GM18951 (cell line): ENCODE results near the gene EDN3.

Experiments used
- POLR2A ChIP-seq: IDR thresholded peaks from 4 replicates; pipeline ENCODE4 v1.6.1; 2011; ENCODE audit warnings: mild to moderate bottlenecking; ENCODE audit not compliant: insufficient read length, insufficient read depth; ENCODE audit errors: extremely low read depth
- in situ Hi-C: fragments of 300-500 bp; cut with MboI; formaldehyde crosslinking; loops from one replicate; pipeline ENCODE4 v1.12.0; 2022; ENCODE audit warnings: low sequenced_read_pairs, mixed read lengths, inconsistent platforms; ENCODE audit not compliant: unreplicated experiment

EDN3 gene

DNA sequence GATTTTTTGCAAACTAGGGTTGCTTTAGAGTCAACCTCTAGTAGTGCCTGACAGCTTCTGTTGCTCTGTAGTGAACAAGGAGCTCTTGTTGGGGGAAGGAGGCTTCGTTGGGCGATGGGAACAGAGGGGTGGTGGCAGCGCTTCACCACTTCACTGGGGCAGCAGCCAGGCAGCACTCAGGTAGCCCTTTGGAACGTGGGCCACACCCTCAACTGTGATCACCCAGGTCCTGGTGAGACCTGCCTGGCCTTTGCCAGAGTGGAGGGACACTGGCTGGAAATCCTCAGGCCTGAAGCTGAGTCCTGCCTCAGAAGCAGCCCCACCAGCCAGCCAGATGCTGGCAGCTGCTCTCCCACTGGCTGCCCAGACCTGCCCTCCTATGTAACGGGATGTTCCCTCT is 10.4 kb upstream of the EDN3 start:
- no peak for TF ChIP-seq POLR2A
- in situ Hi-C loops: no loop called here

DNA sequence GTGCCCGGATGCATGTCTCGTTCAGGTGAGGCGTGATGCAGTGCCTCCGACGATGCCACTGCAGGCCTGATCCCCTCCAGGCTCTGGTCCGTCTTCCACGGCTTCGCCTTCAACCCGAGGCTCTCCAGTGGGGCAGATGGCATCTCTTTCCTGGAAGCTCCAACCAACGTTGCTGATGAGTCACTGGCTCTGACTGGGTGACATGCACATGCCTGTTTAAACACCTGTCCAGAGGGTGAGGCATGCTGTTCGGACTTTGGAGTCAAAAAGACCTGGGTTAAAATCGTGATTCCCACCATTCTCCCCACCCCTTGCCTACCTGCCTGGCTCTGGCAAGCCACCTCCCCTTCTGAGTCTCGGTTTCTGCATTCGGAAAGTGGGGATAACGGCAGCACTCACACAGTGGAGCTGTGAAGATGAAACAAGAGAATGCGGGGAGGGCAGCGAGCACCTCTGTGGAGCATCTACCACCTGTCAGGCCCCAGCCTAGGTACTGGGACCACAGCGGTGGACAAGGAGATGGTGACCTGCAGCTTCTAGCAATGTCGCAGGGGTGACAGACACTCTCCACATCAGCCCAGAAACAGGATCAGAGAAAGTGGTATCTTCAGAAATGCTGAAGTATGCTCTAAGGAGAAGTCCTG is 8.5 kb upstream of the EDN3 start:
- in situ Hi-C loops: no loop called here
- no peak for TF ChIP-seq POLR2A

DNA sequence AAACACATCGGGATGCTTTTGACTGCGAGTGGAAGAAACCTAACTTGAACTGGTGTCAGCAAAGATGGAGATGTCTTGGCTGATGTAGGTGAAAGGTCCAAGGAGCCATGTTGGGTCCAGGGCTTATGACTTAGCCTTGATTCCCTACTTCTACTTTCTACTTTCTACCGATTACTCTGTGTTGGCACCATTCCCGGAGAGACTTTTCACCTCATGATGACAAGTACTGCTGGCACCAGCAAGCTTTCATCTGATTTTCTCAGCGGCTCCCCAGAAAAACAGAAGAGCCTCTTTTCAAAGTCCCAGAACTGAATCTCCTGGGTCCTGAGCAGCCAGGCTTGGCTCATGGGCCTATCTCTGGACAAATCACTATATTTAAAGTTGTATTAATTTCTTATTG is 4.9 kb upstream of the EDN3 start:
- no peak for TF ChIP-seq POLR2A
- in situ Hi-C loops: no loop called here

DNA sequence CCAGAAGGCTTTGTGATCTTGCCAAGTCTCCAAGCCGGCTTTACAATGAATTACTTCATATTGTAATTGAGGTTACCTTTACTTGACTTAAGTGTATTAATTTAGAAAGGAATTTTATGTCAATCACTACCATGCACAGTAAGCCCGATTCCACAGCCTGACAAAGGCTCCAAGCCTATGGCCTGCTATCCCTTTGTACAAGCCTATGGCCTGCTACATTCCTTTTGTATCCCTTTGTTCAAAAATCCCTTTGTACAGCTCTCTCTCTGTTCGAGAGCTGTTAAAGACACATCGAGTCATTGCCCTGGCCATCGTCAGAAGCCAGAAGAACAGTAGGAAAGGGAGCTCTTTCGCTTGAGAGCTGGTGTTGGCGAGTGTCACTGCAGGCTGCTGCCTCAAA is 2.7 kb upstream of the EDN3 start:
- no peak for TF ChIP-seq POLR2A
- in situ Hi-C loops: no loop called here

DNA sequence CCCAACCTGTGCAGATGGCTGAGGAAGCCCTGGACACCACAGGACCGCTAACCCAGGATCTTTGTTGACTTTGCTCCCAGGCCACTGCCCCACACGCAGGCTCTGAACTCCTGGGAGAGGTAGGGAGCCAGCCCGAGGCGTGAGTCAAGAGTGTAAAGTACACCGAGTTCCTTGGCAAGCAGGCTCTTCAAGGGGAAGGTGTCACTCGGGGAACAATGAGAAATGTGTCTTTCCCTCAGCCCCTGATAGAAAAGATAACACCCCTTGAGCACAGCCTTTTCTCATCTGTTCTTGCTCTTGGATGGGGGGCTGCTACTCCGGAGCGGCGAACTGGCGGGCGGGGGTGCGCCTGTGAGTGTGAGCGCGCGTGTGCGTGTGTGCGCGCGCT is 472 bp upstream of the EDN3 start:
- TF ChIP-seq POLR2A: no peak
- in situ Hi-C loops: no loop called here

DNA sequence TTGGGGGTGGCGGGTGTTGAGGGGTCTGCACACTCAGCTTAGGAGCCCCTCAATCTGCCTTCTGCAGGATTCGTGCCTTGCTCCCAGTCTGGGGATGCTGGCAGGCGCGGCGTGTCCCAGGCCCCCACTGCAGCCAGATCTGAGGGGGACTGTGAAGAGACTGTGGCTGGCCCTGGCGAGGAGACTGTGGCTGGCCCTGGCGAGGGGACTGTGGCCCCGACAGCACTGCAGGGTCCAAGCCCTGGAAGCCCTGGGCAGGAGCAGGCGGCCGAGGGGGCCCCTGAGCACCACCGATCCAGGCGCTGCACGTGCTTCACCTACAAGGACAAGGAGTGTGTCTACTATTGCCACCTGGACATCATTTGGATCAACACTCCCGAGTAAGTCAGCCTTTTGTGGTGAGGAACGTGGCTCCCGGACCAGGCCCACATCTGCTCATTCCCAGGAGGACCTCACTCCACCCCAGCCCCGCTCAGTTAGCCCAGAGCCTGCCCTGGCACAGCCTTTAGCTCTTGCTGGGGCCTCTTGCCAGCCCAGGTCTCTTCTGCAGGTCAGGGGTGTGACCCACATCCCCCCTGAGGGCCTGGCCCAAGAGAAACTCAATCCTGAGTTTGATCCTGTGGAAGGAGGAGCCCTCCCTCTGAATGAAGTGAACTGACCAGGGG is 1.1 kb downstream of the EDN3 start:
- in situ Hi-C loops: no loop called here
- TF ChIP-seq POLR2A: no peak

DNA sequence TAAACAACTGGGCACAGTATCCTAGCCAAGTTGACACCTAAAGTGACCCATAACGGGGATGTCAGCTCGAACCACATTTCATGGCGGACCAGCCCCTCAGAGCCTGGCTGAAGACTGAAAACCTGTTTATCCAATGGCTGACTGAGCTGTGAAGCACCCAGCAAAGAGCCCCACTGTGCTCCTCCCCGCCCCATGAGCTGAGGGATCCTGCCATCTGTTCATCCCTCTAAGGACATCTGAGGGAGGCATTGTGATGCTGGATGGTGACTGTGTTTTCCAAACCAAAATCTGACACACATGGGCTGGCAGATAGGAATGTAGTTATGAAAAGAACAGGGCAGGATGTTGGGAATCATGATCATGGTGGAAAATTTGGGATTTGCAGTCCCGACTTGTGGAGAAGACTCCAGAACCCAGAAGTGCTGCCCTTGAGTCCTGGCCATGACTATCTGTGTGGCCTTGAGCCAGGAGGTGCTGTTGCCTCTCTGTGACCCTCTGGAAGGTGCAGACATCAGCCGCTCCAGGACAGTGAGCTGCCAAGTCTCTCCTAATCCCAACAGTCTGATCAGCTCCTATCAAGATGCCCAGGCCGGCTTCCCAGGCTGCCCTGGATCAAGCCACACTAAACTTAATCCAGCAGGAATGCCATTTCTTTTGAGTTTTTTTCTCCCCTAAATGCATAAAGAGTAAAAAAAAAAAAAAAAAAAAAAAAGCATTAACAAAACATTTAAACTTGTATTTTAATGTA is 5.7 kb downstream of the EDN3 start:
- TF ChIP-seq POLR2A: no peak
- in situ Hi-C loops: no loop called here

DNA sequence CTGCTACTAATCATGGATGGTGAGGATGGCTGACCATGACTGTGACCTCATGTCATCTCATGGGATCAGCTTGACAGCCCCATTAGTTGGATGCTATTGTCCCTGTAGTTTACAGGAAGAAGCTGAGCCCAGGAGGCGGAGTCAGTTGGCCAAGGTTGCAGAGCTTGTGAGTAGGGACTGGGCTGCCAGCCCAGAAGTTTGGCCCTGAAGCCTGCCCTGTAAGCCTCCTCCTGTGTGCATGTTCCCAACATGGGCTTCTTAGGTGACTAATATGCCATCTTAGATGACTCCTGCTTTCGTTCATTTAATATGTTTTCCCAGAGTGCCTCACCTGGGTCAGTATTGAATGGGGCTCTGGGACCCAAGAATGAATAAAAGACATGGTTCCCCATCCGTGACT is 6.9 kb downstream of the EDN3 start:
- no peak for TF ChIP-seq POLR2A
- in situ Hi-C loops: no loop called here

DNA sequence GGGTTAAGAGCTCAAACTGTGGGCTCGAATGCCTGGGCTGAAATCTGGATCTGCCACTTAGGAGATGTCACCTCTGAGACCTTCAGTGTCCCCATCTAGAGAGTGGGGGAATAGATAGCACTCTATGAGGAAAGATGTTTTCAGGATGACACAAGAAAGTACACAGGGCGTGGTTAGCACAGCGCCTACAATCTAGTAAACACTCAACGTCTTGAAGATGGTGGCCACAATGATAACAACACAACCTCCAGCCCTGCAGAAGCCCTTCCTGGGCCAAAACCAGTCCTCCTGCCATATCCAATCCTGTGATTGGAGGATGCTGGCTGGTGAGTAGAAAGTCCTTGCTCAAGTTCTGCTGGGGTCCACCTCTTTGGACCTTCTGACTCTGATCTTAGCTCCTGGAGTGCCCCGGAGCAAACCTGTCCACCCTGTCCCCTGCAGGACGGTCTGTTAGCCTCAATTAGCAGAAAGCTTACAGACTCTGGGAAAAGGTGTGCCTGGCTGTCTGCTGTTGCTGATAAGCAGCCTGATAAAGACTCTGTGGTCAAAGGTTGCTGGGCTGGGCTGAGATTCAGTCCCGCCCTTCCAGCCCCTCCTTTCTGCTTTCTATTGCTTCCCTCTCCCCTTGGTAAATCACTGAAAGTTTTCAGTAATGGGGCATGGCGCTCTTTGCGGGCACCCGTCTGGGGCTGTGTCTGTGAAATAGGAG is 8.2 kb downstream of the EDN3 start:
- in situ Hi-C loops: no loop called here

DNA sequence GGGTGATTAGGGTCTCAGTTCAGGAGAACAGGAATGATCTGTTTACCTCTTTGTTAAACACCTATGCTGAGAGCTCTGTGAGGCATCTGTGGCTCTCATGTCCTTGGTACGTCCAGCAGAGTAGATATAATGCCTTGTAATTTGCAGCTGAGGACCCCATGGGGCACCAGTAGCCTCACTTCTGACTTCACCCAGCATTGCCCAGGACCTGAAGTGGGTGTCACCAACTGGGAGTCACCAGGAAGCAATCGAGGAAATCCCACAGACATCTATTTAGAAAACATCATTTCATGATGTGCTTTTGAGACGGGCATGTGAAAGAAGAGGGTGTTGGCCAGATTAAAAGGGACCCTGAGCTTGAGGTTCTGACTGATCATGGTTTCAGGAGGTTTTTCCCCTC is 8.8 kb downstream of the EDN3 start:
- no peak for TF ChIP-seq POLR2A
- in situ Hi-C loops: no loop called here

More for the DNA sequence above, 8.2 kb downstream of the EDN3 start:
- no peak for TF ChIP-seq POLR2A

DNA sequence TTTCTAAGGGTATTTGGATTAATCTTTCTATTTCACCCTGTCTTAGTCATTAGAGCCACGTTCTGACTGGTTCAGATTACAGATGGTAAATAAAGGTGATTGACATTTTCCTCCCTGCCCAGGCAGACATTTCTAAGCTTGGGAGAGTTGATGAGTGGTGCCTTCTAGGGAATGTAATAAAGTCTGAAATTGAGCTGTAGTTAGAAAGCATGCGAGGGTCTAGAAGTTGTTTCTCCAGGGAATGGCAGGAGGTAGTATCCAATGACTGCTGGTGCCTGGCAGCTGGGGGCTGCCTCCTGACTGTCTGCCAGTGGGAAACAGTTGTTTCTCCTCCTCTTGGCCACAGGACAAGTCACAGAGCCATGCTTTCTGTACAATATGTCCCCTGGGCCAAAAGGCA is 14.6 kb downstream of the EDN3 start:
- TF ChIP-seq POLR2A: no peak
- in situ Hi-C loops: no loop called here

DNA sequence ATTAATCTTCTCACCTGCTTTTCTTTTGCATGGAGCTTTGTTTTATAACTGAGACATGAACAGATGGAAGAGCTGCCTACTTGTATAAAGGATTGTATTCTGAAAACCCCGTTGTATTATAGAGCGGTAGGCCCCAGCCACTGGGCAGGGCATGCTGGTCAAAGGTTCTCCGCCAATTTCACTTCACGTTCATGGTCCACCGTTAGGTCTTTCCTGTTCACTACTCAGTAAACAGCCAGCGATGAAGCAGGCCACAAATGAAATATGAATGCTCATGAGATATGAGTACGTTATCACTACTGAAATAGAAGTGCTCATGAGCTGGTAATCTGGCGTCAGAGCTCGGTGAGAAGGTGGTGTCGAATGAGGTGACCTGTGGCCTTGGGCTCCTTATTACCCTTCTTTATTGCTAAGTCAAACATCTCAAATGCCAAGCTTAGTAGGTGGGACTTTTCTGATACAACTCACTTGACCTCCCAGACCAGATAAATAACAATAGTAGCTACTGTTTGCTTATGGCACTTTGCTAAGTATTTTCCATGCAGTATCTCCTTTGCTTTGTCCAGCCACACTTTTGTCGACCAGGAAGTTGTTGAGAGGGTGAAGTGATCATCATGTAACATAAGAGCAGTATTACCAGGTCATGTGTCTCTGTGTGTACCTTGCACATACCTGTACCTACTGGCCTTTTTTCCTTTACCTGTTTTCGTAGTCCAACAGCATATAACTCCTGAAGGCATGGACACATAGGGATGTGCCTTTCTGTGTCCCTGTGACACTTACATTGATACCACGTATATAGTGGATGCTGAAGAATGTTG is 16.7 kb downstream of the EDN3 start:
- no peak for TF ChIP-seq POLR2A
- in situ Hi-C loops: no loop called here
